HepG2 (cell line): ENCODE data around the gene RPP25L. TPM values are rescaled to one million over a fixed set of nuclear protein-coding genes. Genes with fewer than 3 reads are reported as not detected.

ENCODE experiments used
- MTA3 ChIP-seq: sonication (generic); formaldehyde crosslinking; IDR thresholded peaks from 2 replicates; pipeline ENCODE4 v1.4.0; 2020; ENCODE audit warnings: missing genetic modification reagents
- ZFP62 ChIP-seq: sonication (generic); formaldehyde crosslinking; IDR thresholded peaks from 2 replicates; pipeline ENCODE4 v1.4.0; 2020; ENCODE audit warnings: missing genetic modification reagents
- ZNF263 ChIP-seq: sonication (generic); formaldehyde crosslinking; IDR thresholded peaks from 2 replicates; pipeline ENCODE4 v1.4.0; 2020; ENCODE audit warnings: missing genetic modification reagents
- ZNF280B ChIP-seq: sonication (generic); formaldehyde crosslinking; IDR thresholded peaks from 2 replicates; pipeline ENCODE4 v1.5.0; 2020; ENCODE audit warnings: missing genetic modification reagents, mild to moderate bottlenecking, borderline replicate concordance
- ZNF790 ChIP-seq: sonication (generic); formaldehyde crosslinking; IDR thresholded peaks from 2 replicates; pipeline ENCODE4 v1.8.0; 2022; ENCODE audit warnings: missing genetic modification reagents, mild to moderate bottlenecking, borderline replicate concordance
- polyA plus RNA-seq, 8 experiments: library from polyadenylated mRNA; depleted of rRNA in 3 of 8; stranded (reverse) in 7 of 8; unstranded in 1 of 8; fragments of >200 nt; fragmentation: Illumina TruSeq in 4 of 8; extraction: Trizol in 4 of 8; gene quantifications; 2 replicates each; pipeline versions ENCODE4 v1.2.1 to v1.2.3, GENCODE V29; 2011 to 2016; ENCODE audit warnings: low read depth in 4 of 8, missing spikeins in 1 of 8, mixed read lengths in 1 of 8; ENCODE audit not compliant: insufficient read depth in 1 of 8
- total RNA-seq, 5 experiments: library from RNA; depleted of rRNA; stranded (reverse); fragments of >200 nt; fragmentation: Illumina TruSeq; extraction: Trizol; gene quantifications; 2 replicates each; pipeline ENCODE4 v1.2.3, GENCODE V29; 2016; ENCODE audit warnings: low read depth in 1 of 5
- TF ChIP-seq, protein P1 (sequence below): sonication (generic); formaldehyde crosslinking; IDR thresholded peaks from one replicate; pipeline ENCODE4 v1.5.1; 2020; ENCODE audit warnings: mild to moderate bottlenecking, missing genetic modification reagents; ENCODE audit errors: not compliant biosample characterization
- TF ChIP-seq, protein P2 (sequence below), 2 experiments: sonication (generic) in 1 of 2; formaldehyde crosslinking in 1 of 2; IDR thresholded peaks; 2 replicates each; pipeline versions ENCODE4 v1.4.0 to v1.6.1; 2018 to 2020; ENCODE audit warnings: missing genetic modification reagents in 2 of 2, borderline replicate concordance in 1 of 2, low read depth in 1 of 2, mild to moderate bottlenecking in 1 of 2, missing biosample characterization in 1 of 2
- TF ChIP-seq, protein P3 (sequence below): sonication (generic); formaldehyde crosslinking; IDR thresholded peaks from 2 replicates; pipeline ENCODE4 v1.4.0; 2020; ENCODE audit warnings: missing genetic modification reagents, borderline replicate concordance
- TF ChIP-seq, protein P4 (sequence below): sonication (generic); formaldehyde crosslinking; IDR thresholded peaks from 2 replicates; pipeline ENCODE4 v1.4.0; 2020; ENCODE audit warnings: missing genetic modification reagents, borderline replicate concordance

The RPP25L gene
- total and polyA plus RNA-seq, 2 of the 13 experiments (the other 11 are each of a cell fraction or from before 2014, with no cell fraction given): 24.5 to 27.3 TPM

DNA sequence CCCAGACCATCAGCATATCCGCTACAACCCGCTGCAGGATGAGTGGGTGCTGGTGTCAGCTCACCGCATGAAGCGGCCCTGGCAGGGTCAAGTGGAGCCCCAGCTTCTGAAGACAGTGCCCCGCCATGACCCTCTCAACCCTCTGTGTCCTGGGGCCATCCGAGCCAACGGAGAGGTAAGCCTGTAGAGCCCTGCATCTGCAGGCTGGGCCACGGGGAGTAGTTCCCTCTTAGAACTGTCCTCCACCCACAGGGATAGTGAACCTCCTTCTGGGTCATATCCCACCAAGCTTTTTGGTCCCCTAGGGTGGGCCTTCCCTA lies 35.1 kb upstream of the RPP25L start (continued):
- TF ChIP-seq, protein P1, sequence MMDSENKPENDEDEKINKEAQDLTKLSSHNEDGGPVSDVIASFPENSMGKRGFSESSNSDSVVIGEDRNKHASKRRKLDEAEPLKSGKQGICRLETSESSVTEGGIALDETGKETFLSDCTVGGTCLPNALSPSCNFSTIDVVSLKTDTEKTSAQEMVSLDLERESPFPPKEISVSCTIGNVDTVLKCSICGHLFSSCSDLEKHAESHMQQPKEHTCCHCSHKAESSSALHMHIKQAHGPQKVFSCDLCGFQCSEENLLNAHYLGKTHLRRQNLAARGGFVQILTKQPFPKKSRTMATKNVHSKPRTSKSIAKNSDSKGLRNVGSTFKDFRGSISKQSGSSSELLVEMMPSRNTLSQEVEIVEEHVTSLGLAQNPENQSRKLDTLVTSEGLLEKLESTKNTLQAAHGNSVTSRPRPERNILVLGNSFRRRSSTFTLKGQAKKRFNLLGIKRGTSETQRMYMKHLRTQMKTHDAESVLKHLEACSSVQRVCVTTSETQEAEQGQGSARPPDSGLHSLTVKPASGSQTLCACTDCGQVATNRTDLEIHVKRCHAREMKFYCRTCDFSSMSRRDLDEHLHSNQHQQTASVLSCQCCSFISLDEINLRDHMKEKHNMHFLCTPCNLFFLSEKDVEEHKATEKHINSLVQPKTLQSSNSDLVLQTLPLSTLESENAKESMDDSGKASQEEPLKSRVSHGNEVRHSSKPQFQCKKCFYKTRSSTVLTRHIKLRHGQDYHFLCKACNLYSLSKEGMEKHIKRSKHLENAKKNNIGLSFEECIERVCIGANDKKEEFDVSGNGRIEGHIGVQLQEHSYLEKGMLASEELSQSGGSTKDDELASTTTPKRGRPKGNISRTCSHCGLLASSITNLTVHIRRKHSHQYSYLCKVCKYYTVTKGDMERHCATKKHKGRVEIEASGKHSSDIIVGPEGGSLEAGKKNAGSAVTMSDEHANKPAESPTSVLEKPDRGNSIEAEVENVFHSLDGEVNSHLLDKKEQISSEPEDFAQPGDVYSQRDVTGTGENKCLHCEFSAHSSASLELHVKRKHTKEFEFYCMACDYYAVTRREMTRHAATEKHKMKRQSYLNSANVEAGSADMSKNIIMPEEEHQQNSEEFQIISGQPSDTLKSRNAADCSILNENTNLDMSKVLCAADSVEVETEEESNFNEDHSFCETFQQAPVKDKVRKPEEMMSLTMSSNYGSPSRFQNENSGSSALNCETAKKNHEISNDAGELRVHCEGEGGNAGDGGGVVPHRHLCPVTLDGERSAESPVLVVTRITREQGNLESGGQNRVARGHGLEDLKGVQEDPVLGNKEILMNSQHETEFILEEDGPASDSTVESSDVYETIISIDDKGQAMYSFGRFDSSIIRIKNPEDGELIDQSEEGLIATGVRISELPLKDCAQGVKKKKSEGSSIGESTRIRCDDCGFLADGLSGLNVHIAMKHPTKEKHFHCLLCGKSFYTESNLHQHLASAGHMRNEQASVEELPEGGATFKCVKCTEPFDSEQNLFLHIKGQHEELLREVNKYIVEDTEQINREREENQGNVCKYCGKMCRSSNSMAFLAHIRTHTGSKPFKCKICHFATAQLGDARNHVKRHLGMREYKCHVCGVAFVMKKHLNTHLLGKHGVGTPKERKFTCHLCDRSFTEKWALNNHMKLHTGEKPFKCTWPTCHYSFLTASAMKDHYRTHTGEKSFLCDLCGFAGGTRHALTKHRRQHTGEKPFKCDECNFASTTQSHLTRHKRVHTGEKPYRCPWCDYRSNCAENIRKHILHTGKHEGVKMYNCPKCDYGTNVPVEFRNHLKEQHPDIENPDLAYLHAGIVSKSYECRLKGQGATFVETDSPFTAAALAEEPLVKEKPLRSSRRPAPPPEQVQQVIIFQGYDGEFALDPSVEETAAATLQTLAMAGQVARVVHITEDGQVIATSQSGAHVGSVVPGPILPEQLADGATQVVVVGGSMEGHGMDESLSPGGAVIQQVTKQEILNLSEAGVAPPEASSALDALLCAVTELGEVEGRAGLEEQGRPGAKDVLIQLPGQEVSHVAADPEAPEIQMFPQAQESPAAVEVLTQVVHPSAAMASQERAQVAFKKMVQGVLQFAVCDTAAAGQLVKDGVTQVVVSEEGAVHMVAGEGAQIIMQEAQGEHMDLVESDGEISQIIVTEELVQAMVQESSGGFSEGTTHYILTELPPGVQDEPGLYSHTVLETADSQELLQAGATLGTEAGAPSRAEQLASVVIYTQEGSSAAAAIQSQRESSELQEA: peak; percentile 4
- TF ChIP-seq ZFP62 (CRISPR knock-in tag): no peak
- peak; percentile 5; the same call in 1 of the 2 replicates for TF ChIP-seq ZNF280B (CRISPR knock-in tag)
- TF ChIP-seq, protein P2, sequence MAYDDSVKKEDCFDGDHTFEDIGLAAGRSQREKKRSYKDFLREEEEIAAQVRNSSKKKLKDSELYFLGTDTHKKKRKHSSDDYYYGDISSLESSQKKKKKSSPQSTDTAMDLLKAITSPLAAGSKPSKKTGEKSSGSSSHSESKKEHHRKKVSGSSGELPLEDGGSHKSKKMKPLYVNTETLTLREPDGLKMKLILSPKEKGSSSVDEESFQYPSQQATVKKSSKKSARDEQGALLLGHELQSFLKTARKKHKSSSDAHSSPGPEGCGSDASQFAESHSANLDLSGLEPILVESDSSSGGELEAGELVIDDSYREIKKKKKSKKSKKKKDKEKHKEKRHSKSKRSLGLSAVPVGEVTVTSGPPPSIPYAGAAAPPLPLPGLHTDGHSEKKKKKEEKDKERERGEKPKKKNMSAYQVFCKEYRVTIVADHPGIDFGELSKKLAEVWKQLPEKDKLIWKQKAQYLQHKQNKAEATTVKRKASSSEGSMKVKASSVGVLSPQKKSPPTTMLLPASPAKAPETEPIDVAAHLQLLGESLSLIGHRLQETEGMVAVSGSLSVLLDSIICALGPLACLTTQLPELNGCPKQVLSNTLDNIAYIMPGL (CRISPR knock-in tag; IDR thresholded peaks at IDR 0.05; ENCODE audit: borderline replicate concordance in 1 of 2, low read depth in 1 of 2): peak in 1 of 2 experiments; percentile 16; a peak in 1 of 4 replicates
- 0 out of 2 replicates have a peak, but pooled peaks have one; percentile 1 for TF ChIP-seq ZNF263 (CRISPR knock-in tag)
- TF ChIP-seq, protein P3, sequence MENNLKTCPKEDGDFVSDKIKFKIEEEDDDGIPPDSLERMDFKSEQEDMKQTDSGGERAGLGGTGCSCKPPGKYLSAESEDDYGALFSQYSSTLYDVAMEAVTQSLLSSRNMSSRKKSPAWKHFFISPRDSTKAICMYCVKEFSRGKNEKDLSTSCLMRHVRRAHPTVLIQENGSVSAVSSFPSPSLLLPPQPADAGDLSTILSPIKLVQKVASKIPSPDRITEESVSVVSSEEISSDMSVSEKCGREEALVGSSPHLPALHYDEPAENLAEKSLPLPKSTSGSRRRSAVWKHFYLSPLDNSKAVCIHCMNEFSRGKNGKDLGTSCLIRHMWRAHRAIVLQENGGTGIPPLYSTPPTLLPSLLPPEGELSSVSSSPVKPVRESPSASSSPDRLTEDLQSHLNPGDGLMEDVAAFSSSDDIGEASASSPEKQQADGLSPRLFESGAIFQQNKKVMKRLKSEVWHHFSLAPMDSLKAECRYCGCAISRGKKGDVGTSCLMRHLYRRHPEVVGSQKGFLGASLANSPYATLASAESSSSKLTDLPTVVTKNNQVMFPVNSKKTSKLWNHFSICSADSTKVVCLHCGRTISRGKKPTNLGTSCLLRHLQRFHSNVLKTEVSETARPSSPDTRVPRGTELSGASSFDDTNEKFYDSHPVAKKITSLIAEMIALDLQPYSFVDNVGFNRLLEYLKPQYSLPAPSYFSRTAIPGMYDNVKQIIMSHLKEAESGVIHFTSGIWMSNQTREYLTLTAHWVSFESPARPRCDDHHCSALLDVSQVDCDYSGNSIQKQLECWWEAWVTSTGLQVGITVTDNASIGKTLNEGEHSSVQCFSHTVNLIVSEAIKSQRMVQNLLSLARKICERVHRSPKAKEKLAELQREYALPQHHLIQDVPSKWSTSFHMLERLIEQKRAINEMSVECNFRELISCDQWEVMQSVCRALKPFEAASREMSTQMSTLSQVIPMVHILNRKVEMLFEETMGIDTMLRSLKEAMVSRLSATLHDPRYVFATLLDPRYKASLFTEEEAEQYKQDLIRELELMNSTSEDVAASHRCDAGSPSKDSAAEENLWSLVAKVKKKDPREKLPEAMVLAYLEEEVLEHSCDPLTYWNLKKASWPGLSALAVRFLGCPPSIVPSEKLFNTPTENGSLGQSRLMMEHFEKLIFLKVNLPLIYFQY: 0 out of 2 replicates have a peak, but pooled peaks have one; percentile 3
- no peak for TF ChIP-seq MTA3 (CRISPR knock-in tag)
- TF ChIP-seq, protein P4, sequence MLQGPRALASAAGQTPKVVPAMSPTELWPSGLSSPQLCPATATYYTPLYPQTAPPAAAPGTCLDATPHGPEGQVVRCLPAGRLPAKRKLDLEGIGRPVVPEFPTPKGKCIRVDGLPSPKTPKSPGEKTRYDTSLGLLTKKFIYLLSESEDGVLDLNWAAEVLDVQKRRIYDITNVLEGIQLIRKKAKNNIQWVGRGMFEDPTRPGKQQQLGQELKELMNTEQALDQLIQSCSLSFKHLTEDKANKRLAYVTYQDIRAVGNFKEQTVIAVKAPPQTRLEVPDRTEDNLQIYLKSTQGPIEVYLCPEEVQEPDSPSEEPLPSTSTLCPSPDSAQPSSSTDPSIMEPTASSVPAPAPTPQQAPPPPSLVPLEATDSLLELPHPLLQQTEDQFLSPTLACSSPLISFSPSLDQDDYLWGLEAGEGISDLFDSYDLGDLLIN (CRISPR knock-in tag): 0 out of 2 replicates have a peak, but pooled peaks have one; percentile 22
- TF ChIP-seq ZNF790: peak; percentile 23; the same call in 1 of the 2 replicates
